Measurements from ENCODE around the gene ADAMTS12.

GRCh38 chr5:33612386-33612785, 279.4 kb downstream of the ADAMTS12 start:
- TF ChIP-seq CTCF (conservative IDR thresholded peaks at IDR 0.05; ENCODE audit: low read depth, low read length) = no peak
- no peak for TF ChIP-seq EZH2phosphoT487 (IDR thresholded peaks at IDR 0.05; ENCODE audit: borderline replicate concordance, low read length)
